Mucosa of descending colon (tissue), 3 donors: Measurements from ENCODE around the gene HPCAL4. TPM values are rescaled to one million over a fixed set of nuclear protein-coding genes. Genes with fewer than 3 reads are reported as not detected.

ENCODE experiments used
- ATAC-seq: fragments of 200-7000 bp; cut with Tn5 transposase; one replicate; pipeline ENCODE4 v1.9.1; 2020; ENCODE audit warnings: mild to moderate bottlenecking, moderate library complexity
- DNase-seq, 3 donors: peaks; one replicate each; pipeline ENCODE4 v3.0.0-alpha.2; 2020
- H3K36me3 ChIP-seq: fragments of 200-600 bp; one replicate; pipeline ENCODE4 v1.8.0; 2021; ENCODE audit warnings: low read depth, mild to moderate bottlenecking
- H3K4me1 ChIP-seq: fragments of 200-600 bp; one replicate; pipeline ENCODE4 v1.8.0; 2021; ENCODE audit warnings: low read depth, mild to moderate bottlenecking
- H3K4me3 ChIP-seq: fragments of 200-600 bp; one replicate; pipeline ENCODE4 v1.8.0; 2021; ENCODE audit warnings: mild to moderate bottlenecking
- H3K9me3 ChIP-seq: fragments of 200-600 bp; one replicate; pipeline ENCODE4 v1.8.0; 2021; ENCODE audit warnings: mild to moderate bottlenecking
- intact Hi-C, 2 donors: fragments of 100-400 bp; cut with DNase I in 1 of 2; cut with micrococcal nuclease in 1 of 2; formaldehyde crosslinking; loops; one replicate each; pipeline versions ENCODE4 v1.11.0 to v1.11.1; 2022; cut with DNase I, micrococcal nuclease
- total RNA-seq, 3 donors: library from RNA; stranded (reverse); fragmentation: NEBNext Ultra II Directional in 2 of 3; extraction: Animal tissue kit (Norgen Biotek cat#: 25700) in 2 of 3; gene quantifications; one replicate each; pipeline versions ENCODE4 v1.2.1 to v1.2.4, GENCODE V29; 2021 to 2023
- TF ChIP-seq, protein P1 (sequence below): fragments of 200-600 bp; IDR thresholded peaks from one replicate; pipeline ENCODE4 v1.8.0; 2022; ENCODE audit warnings: antibody characterized with exemption, mild to moderate bottlenecking
- donor health status: DM: no; HTN: no; CAD: no; lungs with moderate emphysema.
- donor health status: DM: no; HTN: no; CAD: no.
- donor health status: DM: no; HTN: yes; CAD: no.

The HPCAL4 gene
- total RNA-seq, 3 donors from 2014 or later: 0.07 to 0.51 TPM; not detected in 1

- TF ChIP-seq, protein P1, sequence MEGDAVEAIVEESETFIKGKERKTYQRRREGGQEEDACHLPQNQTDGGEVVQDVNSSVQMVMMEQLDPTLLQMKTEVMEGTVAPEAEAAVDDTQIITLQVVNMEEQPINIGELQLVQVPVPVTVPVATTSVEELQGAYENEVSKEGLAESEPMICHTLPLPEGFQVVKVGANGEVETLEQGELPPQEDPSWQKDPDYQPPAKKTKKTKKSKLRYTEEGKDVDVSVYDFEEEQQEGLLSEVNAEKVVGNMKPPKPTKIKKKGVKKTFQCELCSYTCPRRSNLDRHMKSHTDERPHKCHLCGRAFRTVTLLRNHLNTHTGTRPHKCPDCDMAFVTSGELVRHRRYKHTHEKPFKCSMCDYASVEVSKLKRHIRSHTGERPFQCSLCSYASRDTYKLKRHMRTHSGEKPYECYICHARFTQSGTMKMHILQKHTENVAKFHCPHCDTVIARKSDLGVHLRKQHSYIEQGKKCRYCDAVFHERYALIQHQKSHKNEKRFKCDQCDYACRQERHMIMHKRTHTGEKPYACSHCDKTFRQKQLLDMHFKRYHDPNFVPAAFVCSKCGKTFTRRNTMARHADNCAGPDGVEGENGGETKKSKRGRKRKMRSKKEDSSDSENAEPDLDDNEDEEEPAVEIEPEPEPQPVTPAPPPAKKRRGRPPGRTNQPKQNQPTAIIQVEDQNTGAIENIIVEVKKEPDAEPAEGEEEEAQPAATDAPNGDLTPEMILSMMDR: no peak
- no peak for DNase-seq
- no peaks in the 10 kb centered on the region for H3K4me1 ChIP-seq
- ATAC-seq: no peak
- H3K4me3 ChIP-seq: no peak overlapping the region
- intact Hi-C loops: loop anchor here (5.0 to 10.0 kb wide), 2 partner anchors 45 to 47 kb away; no protein-coding TSS in a partner anchor
- no peaks in the 10 kb centered on the region for H3K9me3 ChIP-seq
- H3K36me3 ChIP-seq: no peaks in the 10 kb centered on the region
Observed at GRCh38 chr1:39652105-39652504, 39.1 kb downstream of the HPCAL4 start.

GRCh38 chr1:39650431-39650830 lies 40.8 kb downstream of the HPCAL4 start:
- intact Hi-C loops: loop anchor here (5.0 to 10.0 kb wide), 2 partner anchors 43 to 46 kb away; no protein-coding TSS in a partner anchor
- no peak for ATAC-seq
- H3K36me3 ChIP-seq: no peaks in the 10 kb centered on the region
- no peak for DNase-seq
- H3K4me3 ChIP-seq: no peak overlapping the region
- H3K4me1 ChIP-seq: no peaks in the 10 kb centered on the region
- no peaks in the 10 kb centered on the region for H3K9me3 ChIP-seq
- TF ChIP-seq, protein P1: no peak

DNA sequence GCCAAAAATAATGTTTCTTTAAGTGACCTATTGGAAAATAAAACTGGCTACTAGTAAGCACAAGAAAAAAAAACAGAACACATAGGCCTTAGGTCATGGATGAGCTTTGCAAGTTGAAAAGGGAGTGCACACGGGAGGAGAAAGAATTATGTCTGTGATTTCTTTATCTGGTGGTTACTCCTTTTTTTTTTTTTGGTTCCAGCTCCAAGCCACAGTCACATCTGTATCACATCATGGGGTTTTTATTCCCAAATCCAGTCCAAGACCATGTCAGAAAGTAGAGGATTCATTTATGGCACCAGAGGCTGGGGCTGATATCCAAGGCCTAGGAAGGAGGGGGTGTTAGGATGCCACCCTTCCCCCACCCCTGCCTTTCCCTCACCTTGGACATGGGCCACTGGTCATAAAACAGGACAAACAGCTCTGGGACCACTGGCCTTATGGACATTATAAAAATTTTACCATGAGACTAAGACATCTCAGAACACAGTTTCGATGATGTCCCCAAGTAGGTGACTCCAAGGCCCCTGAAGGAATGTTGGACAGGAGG lies 41.5 kb downstream of the HPCAL4 start:
- ATAC-seq (no peak), DNase-seq (no peak)
- intact Hi-C loops: loop anchor here (5.0 to 10.0 kb wide), 2 partner anchors 42 to 45 kb away; no protein-coding TSS in a partner anchor
- TF ChIP-seq, protein P1: no peak
- Histone ChIP-seq H3K4me3 (no peak overlapping the region), H3K4me1 (no peaks in the 10 kb centered on the region), H3K9me3 (no peaks in the 10 kb centered on the region), H3K36me3 (no peaks in the 10 kb centered on the region)

GRCh38 chr1:39648496-39648895 lies 42.7 kb downstream of the HPCAL4 start:
- no peaks in the 10 kb centered on the region for H3K4me1 ChIP-seq
- intact Hi-C loops: no loop called here
- no peak overlapping the region for H3K4me3 ChIP-seq
- no peaks in the 10 kb centered on the region for H3K9me3 ChIP-seq
- no peaks in the 10 kb centered on the region for H3K36me3 ChIP-seq
- ATAC-seq: no peak
- DNase-seq: no peak
- TF ChIP-seq, protein P1: no peak

GRCh38 chr1:39647247-39647646 lies 44.0 kb downstream of the HPCAL4 start:
- H3K4me3 ChIP-seq: no peak overlapping the region
- H3K4me1 ChIP-seq: no peaks in the 10 kb centered on the region
- H3K9me3 ChIP-seq: no peaks in the 10 kb centered on the region
- ATAC-seq (no peak), DNase-seq (no peak)
- TF ChIP-seq, protein P1: no peak
- intact Hi-C loops: no loop called here
- no peaks in the 10 kb centered on the region for H3K36me3 ChIP-seq
